ENCODE data around the gene DACH1.

DNA sequence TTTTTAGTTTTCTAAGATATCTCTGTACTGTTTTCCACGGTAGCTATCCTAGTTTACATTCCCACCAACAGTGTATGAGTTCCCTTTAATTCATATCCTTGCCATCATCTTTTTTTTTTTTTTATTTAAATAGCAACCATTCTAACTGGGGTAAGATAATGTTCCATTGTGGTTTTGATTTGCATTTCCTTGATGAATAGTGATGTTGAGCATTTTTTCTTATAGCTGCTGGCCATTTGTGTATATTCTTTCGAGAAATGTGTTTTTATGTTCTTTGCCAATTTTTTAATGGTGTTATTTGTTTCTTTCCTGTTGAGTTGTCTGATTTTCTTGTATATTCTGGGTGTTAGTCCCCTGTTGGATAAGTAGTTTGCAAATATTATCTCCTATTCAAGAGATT, 454.8 kb downstream of the DACH1 start:
- TF ChIP-seq ZFP30 (CRISPR knock-in tag; IDR thresholded peaks at IDR 0.05): no peak
- TF ChIP-seq CSDC2 (CRISPR knock-in tag; IDR thresholded peaks at IDR 0.05): no peak
- TF ChIP-seq ZNF8 (CRISPR knock-in tag; IDR thresholded peaks at IDR 0.05): no peak
- TF ChIP-seq SNAI2 (CRISPR knock-in tag; IDR thresholded peaks at IDR 0.05): no peak
- TF ChIP-seq BACH2 (CRISPR knock-in tag; IDR thresholded peaks at IDR 0.05; ENCODE audit: borderline replicate concordance): no peak
- no peak for TF ChIP-seq ZC3H10 (CRISPR knock-in tag; IDR thresholded peaks at IDR 0.05)

Measured in SK-N-SH treated with all-trans-retinoic acid at 6 μM for 48 hours (cell line).